Naive thymus-derived CD4-positive, alpha-beta T cell (primary cell): ENCODE results near the gene MSH5. TPM values are rescaled to one million over a fixed set of nuclear protein-coding genes. Genes with fewer than 3 reads are reported as not detected.
A peak's percentile ranks its signal among the peaks of the same experiment; 100 is the strongest.

Experiments
- ATAC-seq: fragments of 150-1000 bp; cut with Tn5 transposase; 2 replicates; pipeline ENCODE4 v1.10.0; 2021; ENCODE audit warnings: mild to moderate bottlenecking, moderate library complexity
- CTCF ChIA-PET: fragments of 350-600 bp; sonication (Branson Sonifier 250); formaldehyde crosslinking; loops from one replicate; lab custom pipeline; 2021; ENCODE audit warnings: antibody characterized with exemption; lab: Charles Lee
- POLR2A ChIA-PET: fragments of 350-600 bp; sonication (Branson Sonifier 250); formaldehyde crosslinking; loops from one replicate; lab custom pipeline; 2021; ENCODE audit warnings: antibody characterized with exemption, inconsistent platforms; lab: Charles Lee
- DNase-seq, 9 donors: peaks; one replicate each; pipeline versions ENCODE4 v3.0.0 to v3.0.0-alpha.2; 2020 to 2022; ENCODE audit warnings: mixed read lengths in 1 of 9
- H3K27ac ChIP-seq: one replicate; pipeline ENCODE4 v1.7.0; 2013; ENCODE audit warnings: mild to moderate bottlenecking, low read depth, low read length, moderate library complexity
- H3K27me3 ChIP-seq, 2 donors: one replicate each; pipeline ENCODE4 v1.7.0; 2013; ENCODE audit warnings: low read length in 2 of 2, mild to moderate bottlenecking in 2 of 2, moderate library complexity in 2 of 2; ENCODE audit not compliant: control insufficient read depth in 2 of 2, insufficient read depth in 2 of 2
- H3K36me3 ChIP-seq, 3 experiments: 1 replicate in 2 of 3; 2 replicates in 1 of 3; pipeline ENCODE4 v1.7.0; 2013; ENCODE audit warnings: low read length in 3 of 3, mild to moderate bottlenecking in 3 of 3, moderate library complexity in 1 of 3; ENCODE audit not compliant: insufficient read depth in 3 of 3, control insufficient read depth in 2 of 3
- H3K4me1 ChIP-seq, 2 donors: one replicate each; pipeline ENCODE4 v1.7.0; 2013; ENCODE audit warnings: low read length in 2 of 2, mild to moderate bottlenecking in 2 of 2, moderate library complexity in 1 of 2; ENCODE audit not compliant: control insufficient read depth in 2 of 2, insufficient read depth in 2 of 2
- H3K4me3 ChIP-seq: 2 replicates; pipeline ENCODE4 v1.7.0; 2013; ENCODE audit warnings: mild to moderate bottlenecking, low read length
- H3K9me3 ChIP-seq, 3 experiments: 1 replicate in 2 of 3; 2 replicates in 1 of 3; pipeline ENCODE4 v1.7.0; 2013; ENCODE audit warnings: low read length in 3 of 3; ENCODE audit not compliant: control insufficient read depth in 2 of 3
- H3K27ac Mint-ChIP-seq, 9 donors: one replicate each; pipeline ENCODE4 v1.8.0; 2020 to 2022; ENCODE audit warnings: mixed read lengths in 9 of 9, mild to moderate bottlenecking in 8 of 9, moderate library complexity in 5 of 9, inconsistent platforms in 2 of 9
- H3K27me3 Mint-ChIP-seq, 5 donors: one replicate each; pipeline ENCODE4 v1.8.0; 2021 to 2022; ENCODE audit warnings: mixed read lengths in 5 of 5, mild to moderate bottlenecking in 1 of 5
- H3K36me3 Mint-ChIP-seq, 5 donors: one replicate each; pipeline ENCODE4 v1.8.0; 2020 to 2022; ENCODE audit warnings: mixed read lengths in 5 of 5, mild to moderate bottlenecking in 3 of 5, inconsistent platforms in 1 of 5
- H3K4me1 Mint-ChIP-seq, 7 donors: one replicate each; pipeline ENCODE4 v1.8.0; 2020 to 2022; ENCODE audit warnings: mixed read lengths in 7 of 7, mild to moderate bottlenecking in 3 of 7, inconsistent platforms in 1 of 7
- H3K4me3 Mint-ChIP-seq, 10 donors: one replicate each; pipeline ENCODE4 v1.8.0; 2020 to 2022; ENCODE audit warnings: mild to moderate bottlenecking in 10 of 10, mixed read lengths in 10 of 10, moderate library complexity in 6 of 10, inconsistent platforms in 2 of 10
- H3K9me3 Mint-ChIP-seq, 11 donors: one replicate each; pipeline ENCODE4 v1.8.0; 2020 to 2022; ENCODE audit warnings: mixed read lengths in 11 of 11, mild to moderate bottlenecking in 4 of 11, inconsistent platforms in 1 of 11, moderate library complexity in 1 of 11
- intact Hi-C, 2 donors: fragments of 100-400 bp; cut with micrococcal nuclease; formaldehyde crosslinking; loops; one replicate each; pipeline ENCODE4 v1.15.1; 2023
- polyA plus RNA-seq, 2 donors: library from polyadenylated mRNA; unstranded; fragments of 300-500 nt; fragmentation: Illumina TruSeq; gene quantifications; one replicate each; pipeline ENCODE4 v1.2.3, GENCODE V29; 2021
- total RNA-seq, 6 experiments: library from RNA in 5 of 6; stranded (reverse) in 5 of 6; gene quantifications; 1 replicate in 5 of 6; 2 replicates in 1 of 6; pipeline ENCODE4 v1.2.3 and lab custom pipeline; 2021 to 2026

Gene MSH5
- total and polyA plus RNA-seq, 7 experiments from 2014 or later = 0.51 to 52.2 (median 11.0) TPM

DNA sequence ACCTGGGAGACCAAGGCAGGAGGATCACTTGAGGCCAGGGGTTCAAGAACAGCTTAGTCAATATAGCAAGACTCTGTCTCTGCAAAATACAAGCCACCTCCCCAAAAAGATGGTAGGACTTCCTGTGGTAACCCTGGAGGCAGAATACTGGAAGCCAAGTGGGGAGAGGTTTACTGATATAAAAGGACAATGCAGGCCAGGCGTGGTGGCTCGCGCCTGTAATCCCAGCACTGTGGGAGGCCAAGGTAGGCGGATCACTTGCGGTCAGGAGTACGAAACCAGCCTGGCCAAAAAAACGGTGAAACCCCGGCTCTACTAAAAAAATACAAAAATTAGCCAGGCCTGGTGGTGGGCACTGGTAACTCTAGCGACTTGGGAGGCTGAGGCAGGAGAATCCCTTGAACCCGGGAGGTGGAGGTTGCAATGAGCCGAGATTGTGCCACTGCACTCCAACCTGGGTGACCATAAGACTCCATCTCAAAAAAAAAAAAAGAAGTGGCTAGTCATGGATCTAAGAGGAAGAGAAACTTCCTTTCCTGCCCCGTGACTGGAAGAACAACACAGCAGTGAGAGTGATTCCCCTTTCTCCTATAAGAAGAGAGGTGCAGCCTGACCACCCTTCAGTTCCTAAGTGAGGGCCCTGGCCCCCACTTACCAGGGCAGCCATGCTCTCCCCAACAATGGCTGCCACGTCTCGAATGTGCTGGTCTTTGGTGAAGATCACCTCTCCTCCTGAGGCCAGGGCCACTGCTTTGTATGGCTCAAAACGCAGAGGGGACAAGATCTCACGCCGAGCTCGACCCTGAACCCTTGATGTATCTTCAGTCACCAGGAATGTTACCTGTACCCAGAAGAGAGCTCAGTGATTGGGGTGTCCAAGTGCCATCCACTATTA is 28.8 kb downstream of the MSH5 start:
- no peaks in the 10 kb centered on the region for H3K27me3 ChIP-seq
- H3K4me1 Mint-ChIP-seq = peaks cover 4 to 46% (median 31%) of the 10 kb centered on the region in 7 donors
- H3K4me3 ChIP-seq = no peak overlapping the region
- peaks cover 0 to 20% (median 0%) of the 10 kb centered on the region in 5 donors for H3K36me3 Mint-ChIP-seq
- H3K9me3 ChIP-seq = no peaks in the 10 kb centered on the region
- ATAC-seq (peak; percentile 40), DNase-seq (no peak)
- H3K36me3 ChIP-seq = no peaks in the 10 kb centered on the region
- no peak overlapping the region for H3K4me3 Mint-ChIP-seq
- peaks cover 0 to 5% (median 0%) of the 10 kb centered on the region in 11 donors for H3K9me3 Mint-ChIP-seq
- H3K27me3 Mint-ChIP-seq = no peaks in the 10 kb centered on the region
- ChIA-PET CTCF (interaction anchor here (0.7 to 2.2 kb wide), 6 partner anchors 10 to 84 kb away, joined by 3 to 8 read pairs (median 6); partner anchors contain the start of genes CLIC1 and LSM2), POLR2A (interaction anchor here (0.9 to 1.9 kb wide), 2 partner anchors 23 to 27 kb away, joined by 3 to 6 read pairs; partner anchors contain the start of gene VARS1)
- peaks cover 23 to 27% of the 10 kb centered on the region in 2 donors for H3K4me1 ChIP-seq
- no peak overlapping the region for H3K27ac ChIP-seq
- intact Hi-C loops = loop anchor here (1.0 to 2.0 kb wide), 4 partner anchors 30 to 88 kb away; partner anchors contain the start of genes DDAH2 (in 1 of the 2) and LY6G5C (in 1 of the 2)
- H3K27ac Mint-ChIP-seq = peak overlapping the region in 1 of 9 donors; percentile 62

GRCh38 chr6:31769684-31770371 is 30.0 kb downstream of the MSH5 start:
- POLR2A ChIA-PET = interaction anchor here (0.9 to 1.9 kb wide), 3 partner anchors 22 to 190 kb away, joined by 3 to 6 read pairs (median 3); partner anchors contain the start of genes SKIC2 and VARS1
- H3K4me3 ChIP-seq = no peak overlapping the region
- Mint-ChIP-seq H3K36me3 (peaks cover 0 to 16% (median 0%) of the 10 kb centered on the region in 5 donors), H3K4me1 (peaks cover 4 to 38% (median 34%) of the 10 kb centered on the region in 7 donors), H3K4me3 (peak overlapping the region in 3 of 10 donors; percentile 2 to 45 (median 7)), H3K9me3 (peaks cover 0 to 5% (median 0%) of the 10 kb centered on the region in 11 donors), H3K27ac (peak overlapping the region in 4 of 9 donors; percentile 6 to 68 (median 38)), H3K27me3 (no peaks in the 10 kb centered on the region)
- H3K9me3 ChIP-seq = no peaks in the 10 kb centered on the region
- peak; percentile 56 to 85 (median 71) for DNase-seq
- H3K4me1 ChIP-seq = peaks cover 23 to 27% of the 10 kb centered on the region in 2 donors
- H3K27me3 ChIP-seq = no peaks in the 10 kb centered on the region
- H3K36me3 ChIP-seq = no peaks in the 10 kb centered on the region
- intact Hi-C loops = loop anchor here (1.0 to 2.0 kb wide), 5 partner anchors 28 to 89 kb away; partner anchors contain the start of genes DDAH2 (in 1 of the 2) and LY6G5C (in 1 of the 2)
- no peak overlapping the region for H3K27ac ChIP-seq
- CTCF ChIA-PET = interaction anchor here (0.6 to 2.2 kb wide), 11 partner anchors 9 to 58 kb away, joined by 3 to 16 read pairs (median 5); partner anchors contain the start of genes CLIC1, DDAH2, HSPA1B and LSM2
- ATAC-seq = peak; percentile 89

DNA sequence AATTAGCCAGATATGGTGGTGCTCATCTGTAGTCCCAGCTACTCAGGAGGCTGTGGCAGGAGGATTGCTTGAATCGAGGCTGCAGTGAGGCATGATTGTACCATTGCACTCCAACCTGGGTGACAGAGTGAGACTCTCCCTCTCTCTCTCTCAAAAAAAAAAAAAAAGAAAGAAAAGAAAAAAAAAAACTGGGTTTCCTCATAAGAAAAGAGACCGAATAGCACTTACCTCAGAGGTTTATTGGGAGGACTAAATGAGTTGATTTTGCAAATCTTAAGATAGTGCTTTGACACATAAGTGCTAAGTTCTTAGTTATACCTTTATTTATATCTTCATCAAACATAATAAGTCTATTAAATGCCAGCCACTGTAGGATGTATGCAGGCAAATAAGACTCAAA is 31.1 kb downstream of the MSH5 start:
- Histone ChIP-seq H3K4me3 (no peak overlapping the region), H3K27me3 (no peaks in the 10 kb centered on the region), H3K4me1 (peaks cover 23 to 27% of the 10 kb centered on the region in 2 donors), H3K9me3 (no peaks in the 10 kb centered on the region), H3K27ac (no peak overlapping the region), H3K36me3 (no peaks in the 10 kb centered on the region)
- CTCF ChIA-PET = interaction anchor here (1.0 to 1.8 kb wide), 4 partner anchors 32 to 57 kb away, joined by 3 to 16 read pairs (median 6); partner anchors contain the start of genes DDAH2, HSPA1B, LSM2 and MSH5
- peak overlapping the region in 4 of 10 donors; percentile 6 to 42 (median 24) for H3K4me3 Mint-ChIP-seq
- peaks cover 0 to 5% (median 0%) of the 10 kb centered on the region in 11 donors for H3K9me3 Mint-ChIP-seq
- no peaks in the 10 kb centered on the region for H3K27me3 Mint-ChIP-seq
- peaks cover 0 to 15% (median 0%) of the 10 kb centered on the region in 5 donors for H3K36me3 Mint-ChIP-seq
- intact Hi-C loops = loop anchor here in 1 of 2 donors (1.0 kb wide), 1 partner anchor 29 kb away; no protein-coding TSS in a partner anchor
- POLR2A ChIA-PET = interaction anchor here (0.6 to 1.7 kb wide), 8 partner anchors 23 to 985 kb away, joined by 3 to 6 read pairs (median 3); partner anchors contain the start of genes HSPA1A, HSPA1L and SKIC2
- peak overlapping the region in 2 of 9 donors; percentile 19 to 74 for H3K27ac Mint-ChIP-seq
- ATAC-seq (no peak), DNase-seq (peak in 1 of 9 donors; percentile 7)
- H3K4me1 Mint-ChIP-seq = peaks cover 4 to 47% (median 36%) of the 10 kb centered on the region in 7 donors

DNA sequence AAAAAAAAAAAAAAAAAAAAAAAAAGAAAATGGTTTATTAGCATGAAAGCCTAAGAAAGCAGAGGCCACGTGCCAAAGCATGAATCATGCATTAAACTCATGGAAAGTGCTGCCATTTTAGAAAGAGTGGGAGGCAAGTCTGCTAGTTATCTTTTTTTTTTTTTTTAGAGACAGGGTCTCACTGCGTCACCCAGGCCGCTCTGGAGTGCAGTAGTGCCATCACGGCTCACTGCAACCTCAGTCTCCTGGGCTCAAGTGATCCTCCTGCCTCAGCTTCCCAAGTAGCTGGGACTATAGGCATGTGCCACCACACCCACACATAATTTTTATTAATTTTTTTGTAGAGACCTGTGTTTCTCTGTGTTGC is 32.2 kb downstream of the MSH5 start:
- ATAC-seq (no peak), DNase-seq (peak in 1 of 9 donors; percentile 51)
- Histone ChIP-seq H3K4me3 (no peak overlapping the region), H3K27me3 (no peaks in the 10 kb centered on the region), H3K4me1 (peaks cover 30 to 38% of the 10 kb centered on the region in 2 donors), H3K27ac (no peak overlapping the region), H3K9me3 (no peaks in the 10 kb centered on the region), H3K36me3 (no peaks in the 10 kb centered on the region)
- intact Hi-C loops = loop anchor here (1.0 to 2.0 kb wide), 2 partner anchors 23 to 45 kb away; partner anchors contain the start of gene VARS1 (in 2 of the 2)
- H3K27ac Mint-ChIP-seq = peak overlapping the region in 7 of 9 donors; percentile 31 to 86 (median 71)
- H3K4me1 Mint-ChIP-seq = peaks cover 9 to 55% (median 42%) of the 10 kb centered on the region in 7 donors
- ChIA-PET CTCF (interaction anchor here (0.6 to 1.5 kb wide), 3 partner anchors 14 to 732 kb away, joined by 4 to 5 read pairs (median 4); partner anchors contain the start of gene MSH5), POLR2A (interaction anchor here (0.5 to 1.7 kb wide), 5 partner anchors 24 to 53 kb away, joined by 3 to 6 read pairs (median 6); partner anchors contain the start of genes HSPA1A and HSPA1L)
- peak overlapping the region in 9 of 10 donors; percentile 56 to 80 (median 71) for H3K4me3 Mint-ChIP-seq
- no peaks in the 10 kb centered on the region for H3K27me3 Mint-ChIP-seq
- peaks cover 0 to 5% (median 0%) of the 10 kb centered on the region in 11 donors for H3K9me3 Mint-ChIP-seq
- peaks cover 0 to 15% (median 0%) of the 10 kb centered on the region in 5 donors for H3K36me3 Mint-ChIP-seq

DNA sequence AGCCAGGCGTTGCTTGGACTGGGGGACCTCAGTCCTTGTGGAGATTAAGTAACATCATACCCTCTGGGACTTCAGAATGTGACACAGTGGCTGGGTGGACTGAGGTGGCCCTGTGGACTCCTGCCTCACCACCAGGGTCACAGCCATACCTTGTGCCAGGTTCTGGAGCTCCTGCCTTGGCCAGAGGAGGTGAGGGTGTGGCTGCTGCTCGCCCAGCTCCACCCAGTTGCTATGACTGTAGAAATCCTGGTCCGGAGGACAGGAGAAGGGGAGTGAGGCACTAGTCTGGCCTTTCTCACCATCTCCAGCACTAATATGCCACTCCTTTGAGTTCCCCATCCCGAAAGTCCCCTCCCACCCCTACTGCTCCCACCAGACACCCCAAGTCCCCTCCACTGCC is 35.4 kb downstream of the MSH5 start:
- Mint-ChIP-seq H3K36me3 (peaks cover 0 to 13% (median 1%) of the 10 kb centered on the region in 5 donors), H3K9me3 (peaks cover 0 to 4% (median 0%) of the 10 kb centered on the region in 11 donors), H3K27ac (peak overlapping the region in 1 of 9 donors; percentile 77), H3K4me1 (peaks cover 5 to 49% (median 46%) of the 10 kb centered on the region in 7 donors), H3K4me3 (peak overlapping the region in 1 of 10 donors; percentile 14), H3K27me3 (no peaks in the 10 kb centered on the region)
- Histone ChIP-seq H3K27ac (no peak overlapping the region), H3K36me3 (peaks cover 0 to 25% (median 4%) of the 10 kb centered on the region in 3 experiments), H3K4me1 (peaks cover 37 to 41% of the 10 kb centered on the region in 2 donors), H3K4me3 (no peak overlapping the region), H3K9me3 (no peaks in the 10 kb centered on the region), H3K27me3 (no peaks in the 10 kb centered on the region)
- CTCF ChIA-PET = interaction anchor here (1.2 to 2.1 kb wide), 2 partner anchors 11 to 45 kb away, joined by 3 to 9 read pairs; no protein-coding TSS in a partner anchor
- POLR2A ChIA-PET = no interaction called here
- intact Hi-C loops = no loop called here
- ATAC-seq = no peak
- DNase-seq = no peak
